Epidermal melanocyte (primary cell): ENCODE results near the gene RASSF4.

ENCODE experiments used
- DNase-seq: peaks from one replicate; pipeline ENCODE4 v3.0.0; 2011; ENCODE audit warnings: low spot score; ENCODE audit not compliant: insufficient read length

The RASSF4 gene

GRCh38 chr10:44962870-44963738 is 3.5 kb downstream of the RASSF4 start:
- DNase-seq: no peak

DNA sequence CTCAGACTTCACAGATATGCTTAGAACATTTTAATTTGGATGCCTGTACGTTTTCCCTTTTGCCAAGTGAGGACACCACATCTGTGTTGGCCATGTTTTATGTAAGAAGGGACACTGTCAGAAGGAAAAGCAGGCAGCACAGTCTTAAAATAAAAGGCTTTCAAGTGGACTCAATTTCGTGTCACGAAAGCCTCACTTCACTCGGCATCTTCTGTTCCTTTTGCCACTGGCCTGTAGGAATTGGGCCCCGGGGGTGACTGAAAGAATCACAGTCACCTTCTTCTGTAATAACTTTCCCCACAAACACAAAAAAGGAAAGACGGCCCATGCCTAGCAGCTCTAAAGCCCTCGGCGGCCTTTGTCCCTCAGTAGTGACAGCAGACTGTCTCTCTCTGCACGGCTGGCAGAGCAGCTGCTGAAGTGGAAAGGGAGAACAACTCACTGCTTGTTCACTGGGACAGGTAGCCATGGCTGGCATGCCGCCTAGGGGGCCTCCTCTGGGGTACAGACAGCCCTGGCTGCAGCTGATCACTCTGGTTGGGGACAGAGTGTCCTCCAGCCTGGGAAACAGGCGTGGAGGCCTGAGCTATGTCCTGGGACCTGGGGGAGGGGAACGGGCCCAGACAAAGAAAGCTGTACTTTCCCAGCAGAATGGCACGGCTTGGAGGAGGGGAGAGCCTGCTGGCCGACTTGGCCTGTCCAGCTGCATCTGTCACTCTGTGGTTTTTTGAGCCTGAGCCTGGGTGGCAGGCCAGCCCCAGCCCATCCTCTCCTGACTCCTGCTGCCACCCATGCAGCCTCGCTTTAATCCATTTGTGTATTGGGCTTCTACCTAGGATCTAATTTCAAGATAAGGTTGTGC is 4.4 kb downstream of the RASSF4 start:
- DNase-seq: no peak

GRCh38 chr10:44965104-44965503 is 5.5 kb downstream of the RASSF4 start:
- no peak for DNase-seq

DNA sequence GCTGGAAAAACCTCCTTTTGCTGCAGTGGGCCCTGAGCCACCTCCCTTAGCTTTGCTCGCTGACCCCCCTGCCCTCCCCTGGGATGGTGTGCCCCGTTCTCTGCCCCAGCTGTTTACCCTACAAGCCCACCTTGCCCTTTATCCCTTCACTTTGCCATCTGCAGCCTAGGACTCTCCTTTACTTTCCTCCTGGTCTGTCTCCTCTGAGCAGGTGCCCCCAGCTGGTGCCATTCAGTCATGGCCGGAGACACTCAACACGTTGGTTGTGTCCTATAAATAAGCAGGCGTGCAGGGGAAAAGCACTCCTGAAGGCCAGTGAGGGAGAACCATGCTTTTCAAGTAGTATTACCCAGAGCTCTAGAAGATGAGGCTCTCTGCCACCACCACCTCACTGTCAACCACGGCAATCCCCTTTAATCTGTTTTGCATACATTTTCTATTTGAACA is 6.1 kb downstream of the RASSF4 start:
- DNase-seq: no peak

DNA sequence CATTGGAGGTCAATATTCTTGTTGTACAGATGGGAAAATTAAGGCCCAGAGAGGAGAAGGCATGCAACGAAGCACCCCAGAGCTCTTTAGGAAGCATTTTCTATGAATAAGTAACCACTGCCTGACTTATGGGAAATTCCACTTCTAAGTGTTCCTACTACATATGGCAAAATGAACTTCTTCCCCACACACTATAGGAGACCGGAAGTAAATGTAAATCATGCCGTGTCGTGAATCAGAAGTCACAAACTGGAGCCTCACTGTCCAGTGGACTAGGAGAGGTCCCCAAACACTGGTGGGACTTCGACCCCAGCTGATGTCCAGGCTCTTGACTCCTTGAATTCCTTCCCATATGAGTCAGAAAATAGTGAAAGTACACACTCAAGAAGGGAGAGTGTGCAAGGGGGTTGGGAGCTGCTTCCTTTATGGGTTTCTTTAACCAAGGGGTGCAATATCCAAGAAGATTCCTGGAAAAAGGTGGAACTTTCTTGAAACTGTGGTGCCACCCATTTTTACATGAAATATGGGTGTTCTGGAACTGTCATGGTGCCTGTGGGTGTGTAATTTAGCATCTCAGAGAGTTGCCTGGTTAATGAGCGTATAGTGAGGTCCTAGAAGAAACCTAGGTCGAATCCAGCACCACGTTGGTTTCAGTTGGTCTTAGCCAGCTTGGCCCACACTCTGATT is 6.7 kb downstream of the RASSF4 start:
- no peak for DNase-seq

GRCh38 chr10:44966816-44967509 is 7.4 kb downstream of the RASSF4 start:
- DNase-seq: no peak

GRCh38 chr10:44967616-44968015 is 8.0 kb downstream of the RASSF4 start:
- DNase-seq: no peak

DNA sequence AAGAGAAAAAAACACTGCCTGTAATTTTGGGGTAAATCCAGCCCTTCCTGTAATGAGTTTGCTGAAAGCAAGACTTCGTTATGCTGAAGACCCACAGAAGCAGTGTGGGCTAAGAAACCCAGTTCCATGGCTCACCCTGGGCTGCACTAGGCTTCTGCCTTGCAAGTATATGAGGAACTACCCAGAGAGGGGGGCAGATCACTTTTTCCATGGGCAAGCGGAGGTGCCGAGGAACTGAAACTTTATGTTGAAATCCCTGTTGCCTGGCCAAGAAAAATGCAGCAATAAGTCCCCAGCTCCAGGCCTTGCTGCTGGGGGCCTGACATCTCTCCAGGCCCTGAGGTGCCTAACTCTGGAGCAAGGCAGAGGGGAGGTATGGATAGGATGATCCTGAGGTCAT is 8.5 kb downstream of the RASSF4 start:
- DNase-seq: no peak

DNA sequence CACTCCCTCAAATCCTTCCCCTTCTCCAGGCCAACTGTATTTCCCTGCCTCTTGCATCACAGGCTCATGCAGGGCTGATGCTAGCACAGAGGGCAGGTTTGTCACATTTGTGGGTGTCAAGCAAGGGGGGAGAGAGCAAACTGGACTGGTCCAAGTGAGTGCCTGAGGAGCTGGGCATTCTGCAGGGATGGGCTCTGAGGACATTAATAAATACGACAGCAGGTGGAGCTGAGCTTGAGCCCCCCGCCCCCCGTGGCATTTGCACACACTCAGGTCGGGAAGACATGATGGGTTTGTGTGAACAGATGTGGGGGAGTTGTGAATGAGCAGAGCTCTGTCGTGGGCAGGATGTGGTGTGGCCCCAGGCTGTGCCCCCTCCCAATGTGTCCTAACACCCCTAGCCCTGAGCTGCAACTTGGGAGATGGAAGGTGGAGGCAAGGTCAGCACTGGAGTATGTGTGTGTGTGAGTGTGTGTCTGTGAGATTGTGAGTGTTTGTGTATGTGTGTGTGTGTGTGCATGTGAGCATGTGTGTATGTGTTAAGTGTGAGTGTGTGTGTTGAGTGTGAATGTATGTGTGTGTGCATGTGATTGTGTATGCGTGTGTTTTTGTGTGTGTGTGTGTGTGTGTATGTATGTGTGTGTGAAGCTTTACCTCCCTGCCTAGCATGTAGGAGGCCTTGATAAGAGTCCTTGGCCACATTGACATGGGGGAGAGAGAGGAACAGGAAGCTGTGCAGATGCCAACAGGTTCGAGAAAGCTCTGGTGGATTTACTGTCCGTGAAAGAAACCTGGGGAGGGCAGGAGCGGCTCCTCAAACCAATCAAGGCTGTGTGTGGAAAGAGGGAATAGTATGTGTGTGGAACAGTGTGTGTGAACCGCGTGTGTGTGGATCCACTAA is 9.1 kb downstream of the RASSF4 start:
- DNase-seq: no peak

- no peak for DNase-seq
These were observed 10.3 kb downstream of the RASSF4 start for GRCh38 chr10:44969854-44970253.

DNA sequence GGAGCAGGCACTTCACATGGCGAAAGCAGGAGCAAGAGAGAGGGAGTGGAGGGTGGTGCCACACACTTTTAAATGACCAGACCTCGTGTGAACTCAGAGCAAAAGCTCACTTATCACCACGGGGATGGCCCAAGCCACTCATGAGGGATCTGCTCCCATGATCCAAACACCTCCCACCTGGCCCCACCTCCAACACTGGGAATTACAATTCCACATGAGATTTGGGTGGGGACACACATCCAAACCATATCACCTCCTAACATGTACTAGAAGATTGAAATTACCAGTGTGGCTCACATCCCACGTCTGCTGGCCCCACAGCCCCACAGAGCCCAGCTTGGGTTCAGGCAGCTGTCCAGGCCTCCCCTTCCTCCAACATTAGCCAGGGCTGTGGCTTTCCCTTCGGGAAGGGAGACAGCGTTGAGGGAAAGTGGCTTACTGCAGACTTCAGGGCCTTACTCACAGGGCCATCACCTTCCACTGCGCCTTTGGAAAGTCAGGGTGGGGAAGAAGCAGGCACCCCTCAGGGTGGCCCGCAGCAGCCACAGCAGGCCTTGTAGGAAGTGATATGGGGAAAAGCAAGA is 11.3 kb downstream of the RASSF4 start:
- no peak for DNase-seq

DNA sequence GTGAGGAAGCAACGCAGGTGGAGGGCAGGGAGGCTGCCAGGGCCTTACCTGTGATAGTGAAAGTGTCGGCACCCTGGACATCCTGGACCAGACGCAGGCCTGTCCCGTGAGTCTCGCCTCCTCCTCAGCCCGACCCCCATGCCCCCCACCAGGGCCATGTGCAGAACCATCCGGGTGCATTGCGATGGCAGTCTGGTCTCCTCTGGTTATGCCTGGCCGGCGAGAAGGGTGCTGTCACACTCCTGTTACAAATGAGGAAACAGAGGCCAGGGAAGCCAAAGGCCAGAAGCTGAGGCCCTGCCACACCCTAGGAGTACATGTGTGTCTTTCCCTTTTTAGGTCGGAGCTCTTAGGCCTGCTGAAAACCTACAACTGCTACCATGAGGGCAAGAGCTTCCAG is 11.8 kb downstream of the RASSF4 start:
- no peak for DNase-seq

DNA sequence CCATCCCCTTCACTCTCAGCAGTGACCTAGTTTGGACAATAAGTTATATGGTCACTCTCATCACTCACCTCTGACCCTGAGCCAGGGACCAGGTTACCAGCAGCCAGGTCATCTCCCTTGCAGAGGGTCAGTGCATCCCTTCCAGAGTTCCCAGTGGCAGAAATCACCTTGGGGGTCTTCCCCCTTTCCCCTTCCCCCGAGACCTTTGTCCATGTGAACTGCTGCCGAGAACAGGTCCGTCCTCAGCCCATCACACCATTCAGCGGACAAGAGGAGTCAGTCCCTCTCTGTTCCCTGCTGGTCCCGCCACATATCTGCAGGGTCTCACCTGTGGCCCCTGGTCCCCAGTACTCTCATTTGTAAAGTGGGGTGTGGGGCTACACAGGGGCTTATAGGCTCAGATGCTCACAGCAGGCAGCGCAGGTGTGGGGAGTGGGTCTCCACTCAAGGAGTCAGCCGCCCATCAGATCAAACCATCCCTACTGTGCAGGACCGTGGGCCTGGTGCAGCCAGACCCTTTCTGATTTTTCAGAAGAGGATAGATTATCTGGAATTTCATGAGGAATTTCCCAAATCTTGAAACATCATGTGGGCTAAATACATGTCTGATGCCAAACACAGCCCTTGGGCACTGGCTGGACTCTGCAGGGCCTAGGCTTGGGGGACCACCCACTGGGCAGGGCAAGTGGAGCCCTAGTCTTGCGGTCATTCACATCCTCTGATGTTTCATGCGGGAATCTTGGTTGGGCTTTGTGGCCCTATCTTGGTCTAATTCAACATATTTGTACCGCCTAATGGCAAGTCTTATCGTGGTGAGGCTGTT is 12.5 kb downstream of the RASSF4 start:
- no peak for DNase-seq

DNA sequence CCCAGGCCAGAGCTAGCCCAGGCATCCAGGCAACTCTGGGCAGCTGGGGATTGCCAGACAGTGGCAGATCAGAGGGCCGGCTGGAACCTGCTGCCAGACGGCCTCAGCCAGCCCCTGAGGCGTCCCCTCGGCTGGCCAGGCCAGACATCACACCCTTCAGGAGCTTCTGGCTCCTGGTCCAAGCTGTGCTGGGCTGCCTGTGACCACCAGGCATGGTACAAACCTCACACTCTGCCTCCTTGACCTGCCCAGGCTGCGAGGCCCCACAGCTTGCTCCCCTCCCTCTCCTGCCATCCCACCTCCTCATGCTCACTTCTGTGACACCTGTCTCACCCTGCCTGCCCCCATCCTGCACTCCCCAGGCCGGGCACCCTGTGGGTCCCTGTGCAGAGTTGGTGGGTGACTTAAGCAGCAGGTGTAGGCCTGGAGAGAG is 13.3 kb downstream of the RASSF4 start:
- DNase-seq: no peak

GRCh38 chr10:44973323-44974081 is 13.9 kb downstream of the RASSF4 start:
- DNase-seq: no peak

DNA sequence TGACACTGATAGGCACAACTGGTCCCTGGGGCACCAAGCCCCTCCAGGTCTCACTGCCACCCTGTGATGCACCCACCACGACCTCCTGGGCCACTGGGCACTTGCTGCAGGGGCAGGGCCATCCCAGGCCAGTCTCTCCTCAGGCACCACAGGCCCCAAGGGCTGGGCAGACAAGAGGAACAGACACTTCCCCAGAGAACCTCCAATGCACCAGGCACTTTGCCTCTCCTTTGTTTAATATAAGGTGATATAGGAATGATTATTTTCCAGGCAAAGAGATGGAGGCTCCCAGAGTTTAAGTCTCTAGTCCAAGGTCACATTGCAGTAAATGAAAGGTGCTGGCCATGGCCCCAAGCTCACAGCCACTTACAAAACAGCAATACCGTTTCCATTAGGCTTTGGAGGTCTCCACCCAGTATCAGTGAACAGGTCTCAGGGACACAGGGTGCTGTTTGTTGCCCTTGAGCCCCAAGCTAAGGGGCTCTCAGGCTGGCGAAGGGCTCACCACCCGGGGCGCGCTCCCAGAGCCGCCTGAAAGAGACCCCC is 14.6 kb downstream of the RASSF4 start:
- DNase-seq: no peak

DNA sequence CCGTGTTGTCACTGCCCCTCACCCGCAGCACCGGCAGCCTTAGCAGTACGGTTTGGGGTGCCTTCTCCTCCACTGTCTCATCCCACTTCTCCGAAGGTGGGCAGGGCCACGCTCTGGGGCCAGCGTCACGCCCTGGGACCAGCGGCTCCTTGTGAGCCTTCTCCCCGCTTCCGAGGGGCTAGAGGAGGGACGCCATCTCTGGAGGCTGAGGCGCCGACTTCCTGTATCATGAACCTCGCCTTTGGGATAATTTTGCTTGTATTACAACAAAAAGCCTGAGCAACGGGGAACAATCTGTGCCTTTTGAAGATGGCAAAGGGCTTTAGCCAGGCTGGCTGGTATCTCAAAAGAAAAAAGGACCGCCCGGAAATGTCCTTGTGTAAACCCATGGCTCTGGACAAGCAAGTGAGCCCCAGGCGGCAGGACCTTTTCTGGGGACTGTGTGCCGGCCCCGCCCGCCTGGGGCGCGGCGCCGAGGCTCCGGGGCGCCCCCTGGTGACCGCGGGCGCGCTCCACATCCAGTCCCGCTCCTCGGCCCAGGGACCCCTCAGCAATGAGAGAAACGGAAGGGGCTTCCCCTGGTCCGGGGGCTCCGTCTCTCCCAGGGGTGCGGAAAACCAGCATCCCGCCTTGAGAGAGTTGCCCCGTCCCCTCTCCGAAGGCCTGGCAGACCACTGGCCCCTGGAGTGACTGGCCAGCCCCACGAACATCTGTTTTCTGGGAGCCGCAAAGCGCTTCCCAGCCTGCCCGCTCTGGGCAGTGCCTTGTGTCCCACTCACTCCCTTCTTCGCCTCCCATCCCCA is 15.2 kb downstream of the RASSF4 start:
- peak; percentile 52 for DNase-seq
